Astrocyte (in vitro differentiated cells and primary cell): ENCODE results near the gene CMIP.

Experiments used
- CTCF ChIP-seq: IDR thresholded peaks from 2 replicates; pipeline ENCODE4 v1.5.1; 2011; ENCODE audit warnings: low read depth, mild to moderate bottlenecking, inconsistent platforms, low read length, moderate library complexity; ENCODE audit not compliant: insufficient read depth
- EZH2 ChIP-seq: IDR thresholded peaks from 2 replicates; pipeline ENCODE4 v1.6.1; 2012; ENCODE audit warnings: mild to moderate bottlenecking, low read length, inconsistent platforms; ENCODE audit not compliant: insufficient read depth

- no peak for TF ChIP-seq EZH2
- no peak for TF ChIP-seq CTCF
Measured at GRCh38 chr16:81671738-81672597, 227.4 kb downstream of the CMIP start.
